IPS-20b (cell line): ENCODE data around the gene TSPAN8.

ENCODE experiments used
- H3K27ac ChIP-seq: one replicate; pipeline ENCODE4 v1.5.1; 2013; ENCODE audit warnings: low read length
- H3K27me3 ChIP-seq: 2 replicates; pipeline ENCODE4 v1.6.1; 2013; ENCODE audit warnings: mild to moderate bottlenecking, low read length, inconsistent platforms; ENCODE audit not compliant: insufficient read depth
- H3K36me3 ChIP-seq: 2 replicates; pipeline ENCODE4 v1.6.1; 2013; ENCODE audit warnings: low read depth, mild to moderate bottlenecking, inconsistent platforms, low read length, moderate library complexity; ENCODE audit not compliant: insufficient read depth
- H3K4me1 ChIP-seq: 2 replicates; pipeline ENCODE4 v1.6.1; 2013; ENCODE audit warnings: mild to moderate bottlenecking, control low read depth, inconsistent platforms, low read length, moderate library complexity; ENCODE audit not compliant: insufficient read depth
- H3K4me3 ChIP-seq: 2 replicates; pipeline ENCODE4 v1.5.1; 2013; ENCODE audit warnings: mild to moderate bottlenecking, low read length, inconsistent platforms
- H3K9ac ChIP-seq: 2 replicates; pipeline ENCODE4 v1.6.1; 2013; ENCODE audit warnings: low read depth, mild to moderate bottlenecking, inconsistent platforms, low read length, moderate library complexity
- H3K9me3 ChIP-seq: 2 replicates; pipeline ENCODE4 v1.6.1; 2013; ENCODE audit warnings: mild to moderate bottlenecking, low read depth, low read length, inconsistent platforms; ENCODE audit not compliant: insufficient read depth

The TSPAN8 gene

GRCh38 chr12:71141378-71141926 lies 16.3 kb downstream of the TSPAN8 start:
- no peak overlapping the region for H3K27ac ChIP-seq
- no peak overlapping the region for H3K4me3 ChIP-seq
- no peak overlapping the region for H3K9ac ChIP-seq
- H3K27me3 ChIP-seq: no peaks in the 10 kb centered on the region
- H3K4me1 ChIP-seq: no peaks in the 10 kb centered on the region
- no peaks in the 10 kb centered on the region for H3K9me3 ChIP-seq
- no peaks in the 10 kb centered on the region for H3K36me3 ChIP-seq

DNA sequence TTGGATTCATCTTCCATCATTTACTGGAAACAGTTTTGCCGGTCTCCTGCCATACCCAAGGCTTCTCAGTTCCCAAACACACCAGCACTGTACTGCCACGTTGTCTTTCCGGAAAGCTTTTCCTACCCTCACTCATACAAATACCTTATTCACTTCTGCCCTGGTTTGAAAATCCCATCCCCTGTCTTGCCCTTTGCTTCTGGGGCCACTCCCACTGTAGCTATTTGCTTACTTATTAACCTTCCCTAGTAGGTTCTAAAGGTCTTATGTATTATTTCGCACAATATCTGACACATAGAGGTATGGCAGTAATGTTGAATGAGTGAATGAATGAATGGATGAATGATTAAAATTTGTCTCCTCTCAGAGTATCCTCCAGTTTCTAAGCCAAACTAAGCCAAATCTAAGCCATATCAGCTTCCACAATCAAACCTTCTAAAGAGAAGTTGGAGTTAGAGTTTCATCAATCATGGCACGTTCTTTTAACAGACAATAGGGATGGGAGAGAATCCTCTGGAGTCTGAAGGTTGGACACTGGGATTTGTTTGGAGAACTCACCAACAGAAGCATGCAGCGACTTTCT lies 18.6 kb downstream of the TSPAN8 start:
- Histone ChIP-seq H3K36me3 (no peaks in the 10 kb centered on the region), H3K9me3 (no peaks in the 10 kb centered on the region), H3K27me3 (no peaks in the 10 kb centered on the region), H3K4me1 (peaks cover 4% of the 10 kb centered on the region; the same call in 1 of the 2 replicates), H3K27ac (no peak overlapping the region), H3K4me3 (no peak overlapping the region), H3K9ac (no peak overlapping the region)

GRCh38 chr12:71138011-71138410 lies 19.8 kb downstream of the TSPAN8 start:
- no peak overlapping the region for H3K4me3 ChIP-seq
- H3K4me1 ChIP-seq: peaks cover 4% of the 10 kb centered on the region; the same call in 1 of the 2 replicates

GRCh38 chr12:71135812-71136176 lies 22.0 kb downstream of the TSPAN8 start:
- H3K9me3 ChIP-seq: no peaks in the 10 kb centered on the region
- no peak overlapping the region for H3K9ac ChIP-seq
- no peaks in the 10 kb centered on the region for H3K27me3 ChIP-seq
- no peaks in the 10 kb centered on the region for H3K36me3 ChIP-seq
- no peak overlapping the region for H3K4me3 ChIP-seq
- no peak overlapping the region for H3K27ac ChIP-seq
- H3K4me1 ChIP-seq: peaks cover 4% of the 10 kb centered on the region; the same call in 1 of the 2 replicates

More at GRCh38 chr12:71138011-71138410, 19.8 kb downstream of the TSPAN8 start:
- H3K9me3 ChIP-seq: no peaks in the 10 kb centered on the region
- H3K9ac ChIP-seq: no peak overlapping the region
- H3K27ac ChIP-seq: no peak overlapping the region
- H3K27me3 ChIP-seq: no peaks in the 10 kb centered on the region
- no peaks in the 10 kb centered on the region for H3K36me3 ChIP-seq

- Histone ChIP-seq H3K9ac (no peak overlapping the region), H3K27ac (no peak overlapping the region), H3K4me3 (no peak overlapping the region)
Observed at GRCh38 chr12:71135077-71135811, 22.6 kb downstream of the TSPAN8 start.

GRCh38 chr12:71134405-71134804 lies 23.4 kb downstream of the TSPAN8 start:
- Histone ChIP-seq H3K4me1 (peaks cover 4% of the 10 kb centered on the region; the same call in 1 of the 2 replicates), H3K27me3 (no peaks in the 10 kb centered on the region), H3K36me3 (no peaks in the 10 kb centered on the region), H3K27ac (no peak overlapping the region), H3K9me3 (no peaks in the 10 kb centered on the region), H3K4me3 (no peak overlapping the region), H3K9ac (no peak overlapping the region)

More at GRCh38 chr12:71135077-71135811, 22.6 kb downstream of the TSPAN8 start:
- Histone ChIP-seq H3K27me3 (no peaks in the 10 kb centered on the region), H3K4me1 (peaks cover 4% of the 10 kb centered on the region; the same call in 1 of the 2 replicates), H3K36me3 (no peaks in the 10 kb centered on the region), H3K9me3 (no peaks in the 10 kb centered on the region)

DNA sequence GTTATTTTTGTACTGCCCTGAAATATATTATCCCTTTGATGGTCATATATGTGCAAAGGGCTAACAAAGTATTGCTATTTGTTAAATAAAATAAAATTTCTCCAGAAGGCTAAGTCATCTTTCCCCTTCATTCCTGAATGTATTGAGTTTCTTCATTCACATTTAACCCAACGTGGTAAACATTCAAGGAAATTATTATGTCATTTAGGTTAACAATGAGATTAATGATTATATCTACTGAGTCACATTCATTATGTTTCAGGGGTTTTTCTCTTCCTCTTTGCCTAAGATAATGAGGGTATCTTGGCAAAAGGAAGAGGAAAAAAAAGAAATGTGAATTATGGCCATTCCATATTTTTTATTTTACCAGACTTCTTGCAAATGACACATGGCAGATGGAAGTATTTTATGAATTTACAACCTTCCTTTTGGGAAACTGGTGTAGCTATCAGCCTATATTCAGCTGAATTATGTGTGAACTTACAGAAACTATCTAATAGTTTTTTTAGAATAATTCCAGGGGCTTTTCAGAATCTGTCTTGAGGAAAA lies 27.2 kb downstream of the TSPAN8 start:
- H3K9ac ChIP-seq: no peak overlapping the region
- peaks cover 8% of the 10 kb centered on the region; the same call in 1 of the 2 replicates for H3K4me1 ChIP-seq
- H3K9me3 ChIP-seq: no peaks in the 10 kb centered on the region
- no peak overlapping the region for H3K4me3 ChIP-seq
- no peaks in the 10 kb centered on the region for H3K36me3 ChIP-seq
- H3K27me3 ChIP-seq: no peaks in the 10 kb centered on the region
- H3K27ac ChIP-seq: no peak overlapping the region

DNA sequence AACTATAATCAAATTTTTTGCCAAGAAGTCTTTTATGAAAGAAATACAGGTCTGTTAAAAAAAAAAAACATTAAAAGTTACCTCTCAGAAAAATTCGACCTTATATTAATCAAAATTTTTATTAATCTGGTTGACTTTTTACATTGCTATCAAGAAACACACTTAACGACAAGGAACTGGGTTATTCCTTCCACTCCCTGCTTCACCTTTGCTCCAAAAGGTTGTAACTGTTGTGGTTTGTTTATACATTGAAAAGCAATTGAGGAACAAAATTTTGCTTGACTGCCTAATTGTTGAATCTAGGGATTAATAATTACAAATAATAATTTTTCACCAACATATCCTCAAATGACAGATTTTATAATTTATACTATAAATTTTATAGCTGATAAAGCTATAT lies 28.4 kb downstream of the TSPAN8 start:
- Histone ChIP-seq H3K27ac (no peak overlapping the region), H3K9ac (no peak overlapping the region), H3K9me3 (no peaks in the 10 kb centered on the region), H3K4me1 (peaks cover 5% of the 10 kb centered on the region; the same call in 1 of the 2 replicates), H3K36me3 (no peaks in the 10 kb centered on the region), H3K27me3 (no peaks in the 10 kb centered on the region), H3K4me3 (no peak overlapping the region)

- Histone ChIP-seq H3K4me1 (peaks cover 5% of the 10 kb centered on the region; the same call in 1 of the 2 replicates), H3K27me3 (no peaks in the 10 kb centered on the region), H3K27ac (no peak overlapping the region), H3K4me3 (no peak overlapping the region), H3K9ac (no peak overlapping the region), H3K9me3 (no peaks in the 10 kb centered on the region), H3K36me3 (no peaks in the 10 kb centered on the region)
Observed at GRCh38 chr12:71128191-71128788, 29.5 kb downstream of the TSPAN8 start.

- Histone ChIP-seq H3K4me1 (peaks cover 5% of the 10 kb centered on the region; the same call in 1 of the 2 replicates), H3K27me3 (no peaks in the 10 kb centered on the region), H3K4me3 (no peak overlapping the region), H3K36me3 (no peaks in the 10 kb centered on the region), H3K9me3 (no peaks in the 10 kb centered on the region), H3K9ac (no peak overlapping the region), H3K27ac (no peak overlapping the region)
Observed at GRCh38 chr12:71125949-71126348, 31.9 kb downstream of the TSPAN8 start.

- Histone ChIP-seq H3K4me3 (no peak overlapping the region), H3K27me3 (no peaks in the 10 kb centered on the region), H3K4me1 (peaks cover 5% of the 10 kb centered on the region; the same call in 1 of the 2 replicates), H3K27ac (no peak overlapping the region), H3K9me3 (no peaks in the 10 kb centered on the region), H3K36me3 (no peaks in the 10 kb centered on the region), H3K9ac (no peak overlapping the region)
Observed at GRCh38 chr12:71125515-71125914, 32.3 kb downstream of the TSPAN8 start.
